DND-41 (cell line): ENCODE results near the gene ARL4C.

Source experiments
- CTCF ChIP-seq: IDR thresholded peaks from 2 replicates; pipeline ENCODE4 v1.5.1; 2012; ENCODE audit warnings: borderline replicate concordance, low read length, moderate library complexity, mild to moderate bottlenecking; ENCODE audit not compliant: poor library complexity, severe bottlenecking; ENCODE audit errors: extremely low read depth
- EZH2 ChIP-seq: IDR thresholded peaks from 3 replicates; pipeline ENCODE4 v1.6.1; 2012; ENCODE audit warnings: borderline replicate concordance, low read depth, mild to moderate bottlenecking, moderate library complexity, low read length, inconsistent platforms; ENCODE audit not compliant: severe bottlenecking

GRCh38 chr2:234469251-234469845 is 27.5 kb downstream of the ARL4C start:
- TF ChIP-seq CTCF (no peak), EZH2 (no peak)
